Thyroid gland (tissue), 4 donors: Measurements from ENCODE around the gene MAP4. TPM values are rescaled to one million over a fixed set of nuclear protein-coding genes. Genes with fewer than 3 reads are reported as not detected.
A peak's percentile ranks its signal among the peaks of the same experiment; 100 is the strongest.

Experiments used
- DNase-seq, 2 donors: peaks; one replicate each; pipeline ENCODE4 v3.0.0-alpha.2; 2019
- H3K27ac ChIP-seq, 3 donors: fragments of 200-600 bp; sonication (generic); 1 replicate in 2 of 3; 2 replicates in 1 of 3; pipeline ENCODE4 v1.5.1; 2016 to 2019; ENCODE audit warnings: mild to moderate bottlenecking in 1 of 3, moderate library complexity in 1 of 3
- H3K27me3 ChIP-seq: fragments of 200-600 bp; sonication (generic); one replicate; pipeline ENCODE4 v1.5.1; 2019
- H3K36me3 ChIP-seq, 2 donors: fragments of 200-600 bp; sonication (generic); one replicate each; pipeline ENCODE4 v1.5.1; 2016 to 2019
- H3K4me1 ChIP-seq, 2 donors: fragments of 200-600 bp; sonication (generic); one replicate each; pipeline ENCODE4 v1.5.1; 2017 to 2019
- H3K4me3 ChIP-seq, 3 donors: fragments of 200-600 bp; sonication (generic); replicated peaks in 1 of 3; 1 replicate in 2 of 3; 2 replicates in 1 of 3; pipeline ENCODE4 v1.5.1; 2016; ENCODE audit warnings: mild to moderate bottlenecking in 1 of 3
- H3K9me3 ChIP-seq: fragments of 200-600 bp; sonication (generic); one replicate; pipeline ENCODE4 v1.5.1; 2017
- POLR2A ChIP-seq, 2 donors: fragments of 450-650 bp; IDR thresholded peaks; one replicate each; pipeline ENCODE4 v1.6.1; 2017; ENCODE audit warnings: antibody characterized with exemption in 2 of 2, mild to moderate bottlenecking in 2 of 2, moderate library complexity in 1 of 2
- WGBS, 2 donors: methylation state at CpG; one replicate each; pipeline ENCODE4 v1.1.5; 2017; 5-methylcytosine and 5-hydroxymethylcytosine counted together
- intact Hi-C: fragments of 100-400 bp; cut with DNase I; formaldehyde crosslinking; loops from one replicate; pipeline ENCODE4 v1.15.1; 2023
- total RNA-seq, 4 donors: library from RNA; depleted of rRNA; stranded (reverse); fragments of >200 nt; gene quantifications; one replicate each; pipeline ENCODE4 v1.2.3, GENCODE V29; 2016
- TF ChIP-seq, protein P1 (sequence below), 6 experiments: fragments of 200-600 bp in 3 of 6; fragments of 450-650 bp in 3 of 6; sonication (generic) in 3 of 6; IDR thresholded peaks; one replicate each; pipeline ENCODE4 v1.5.1; 2016 to 2019; ENCODE audit warnings: antibody characterized with exemption in 6 of 6, mild to moderate bottlenecking in 2 of 6, inconsistent platforms in 1 of 6, moderate library complexity in 1 of 6

The MAP4 gene
- total RNA-seq, 4 donors from 2014 or later, result 75.5 to 103 (median 88.0) TPM

DNA sequence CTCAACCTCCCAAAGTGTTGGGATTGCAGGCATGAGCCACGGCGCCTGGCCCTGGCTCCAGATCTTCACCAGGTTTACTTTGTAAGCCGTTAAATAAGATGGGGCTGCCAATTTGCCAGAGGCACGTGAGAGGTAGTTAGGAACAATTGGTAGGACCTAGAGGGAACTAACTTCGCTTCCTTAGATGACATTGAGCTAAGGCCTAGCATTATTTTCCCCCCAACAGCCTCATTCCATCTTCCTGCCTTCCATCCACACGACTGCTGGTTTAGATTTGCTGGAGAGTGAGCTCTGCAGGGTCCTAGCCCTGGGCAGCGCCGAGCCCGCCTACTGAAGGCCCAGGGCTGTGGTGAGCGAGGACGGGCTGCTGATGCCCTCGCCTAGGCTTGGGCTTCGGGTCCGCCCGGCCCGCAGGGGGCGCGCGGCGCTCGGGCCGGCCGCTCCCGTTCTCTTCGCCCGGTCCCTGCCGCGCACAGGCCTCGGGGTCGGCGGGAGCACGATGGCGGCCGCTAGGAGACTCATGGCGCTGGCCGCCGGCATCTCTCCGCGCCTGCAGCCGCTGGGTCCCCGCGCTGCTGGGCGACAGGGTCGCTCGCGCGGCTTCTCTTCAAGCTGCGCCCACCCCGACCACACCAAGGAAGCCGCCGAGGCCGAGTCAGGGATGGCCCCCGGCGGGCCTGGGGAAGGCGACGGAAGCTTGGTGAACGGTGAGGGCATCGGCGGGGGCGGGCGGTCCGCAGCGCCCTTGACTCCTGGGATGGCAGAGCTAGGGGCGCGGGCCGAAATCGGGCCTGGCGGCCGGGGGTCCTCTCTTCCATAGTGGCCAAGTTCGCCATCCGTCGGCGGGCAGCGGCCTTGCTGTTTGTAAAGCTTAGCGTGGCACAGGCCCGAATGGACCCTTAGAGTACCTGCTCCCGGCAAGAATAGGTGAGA is 191.4 kb downstream of the MAP4 start:
- WGBS, 2 donors, result 8 to 17% methylated on average over 12 to 25 of the region's 77 CpGs
- intact Hi-C loops, result loop anchor here (5.0 kb wide), 1 partner anchor 327 kb away; no protein-coding TSS in a partner anchor
- DNase-seq, result peak; percentile 76 to 78
- H3K27ac ChIP-seq, result peak overlapping the region; percentile 58 to 87 (median 66)
- peaks cover 13 to 22% of the 10 kb centered on the region in 2 donors for H3K4me1 ChIP-seq
- peak in 1 of 2 donors; percentile 25 for TF ChIP-seq POLR2A (IDR thresholded peaks at IDR 0.05)
- TF ChIP-seq, protein P1, sequence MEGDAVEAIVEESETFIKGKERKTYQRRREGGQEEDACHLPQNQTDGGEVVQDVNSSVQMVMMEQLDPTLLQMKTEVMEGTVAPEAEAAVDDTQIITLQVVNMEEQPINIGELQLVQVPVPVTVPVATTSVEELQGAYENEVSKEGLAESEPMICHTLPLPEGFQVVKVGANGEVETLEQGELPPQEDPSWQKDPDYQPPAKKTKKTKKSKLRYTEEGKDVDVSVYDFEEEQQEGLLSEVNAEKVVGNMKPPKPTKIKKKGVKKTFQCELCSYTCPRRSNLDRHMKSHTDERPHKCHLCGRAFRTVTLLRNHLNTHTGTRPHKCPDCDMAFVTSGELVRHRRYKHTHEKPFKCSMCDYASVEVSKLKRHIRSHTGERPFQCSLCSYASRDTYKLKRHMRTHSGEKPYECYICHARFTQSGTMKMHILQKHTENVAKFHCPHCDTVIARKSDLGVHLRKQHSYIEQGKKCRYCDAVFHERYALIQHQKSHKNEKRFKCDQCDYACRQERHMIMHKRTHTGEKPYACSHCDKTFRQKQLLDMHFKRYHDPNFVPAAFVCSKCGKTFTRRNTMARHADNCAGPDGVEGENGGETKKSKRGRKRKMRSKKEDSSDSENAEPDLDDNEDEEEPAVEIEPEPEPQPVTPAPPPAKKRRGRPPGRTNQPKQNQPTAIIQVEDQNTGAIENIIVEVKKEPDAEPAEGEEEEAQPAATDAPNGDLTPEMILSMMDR (IDR thresholded peaks at IDR 0.05), result peak; percentile 18 to 91 (median 80)
- H3K9me3 ChIP-seq, result no peaks in the 10 kb centered on the region
- H3K4me3 ChIP-seq, result peak overlapping the region; percentile 67 to 84 (median 82)
- H3K36me3 ChIP-seq, result peaks cover 17 to 28% of the 10 kb centered on the region in 2 donors
- H3K27me3 ChIP-seq, result no peaks in the 10 kb centered on the region

DNA sequence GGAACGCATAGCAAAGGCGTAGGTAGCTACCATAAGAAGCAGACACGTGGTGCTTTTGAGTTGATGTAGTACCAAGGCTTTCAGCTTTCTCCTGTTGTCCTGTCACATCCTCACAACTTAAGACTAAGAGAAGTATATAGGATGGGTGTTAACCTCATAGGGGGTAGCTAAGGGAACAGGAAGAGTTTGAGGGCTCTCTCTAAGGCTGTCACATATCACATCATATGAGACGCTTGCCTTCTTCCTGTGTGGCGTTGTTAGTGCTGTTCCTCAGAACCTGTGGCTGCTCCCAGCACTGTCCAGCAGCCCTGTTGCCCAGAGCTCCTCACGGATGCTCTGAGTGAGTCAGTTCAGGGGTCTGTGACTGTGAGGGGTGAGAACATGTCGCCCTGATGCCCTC is 198.6 kb downstream of the MAP4 start:
- no peaks in the 10 kb centered on the region for H3K4me1 ChIP-seq
- intact Hi-C loops, result no loop called here
- DNase-seq, result no peak
- H3K27ac ChIP-seq, result no peak overlapping the region
- H3K36me3 ChIP-seq, result peaks cover 8 to 9% of the 10 kb centered on the region in 2 donors
- no peak for TF ChIP-seq POLR2A (IDR thresholded peaks at IDR 0.05)
- TF ChIP-seq, protein P1 (IDR thresholded peaks at IDR 0.05), result no peak
- H3K27me3 ChIP-seq, result no peaks in the 10 kb centered on the region
- WGBS, 2 donors, result 94 to 96% methylated on average over 7 of the region's 7 CpGs
- H3K9me3 ChIP-seq, result no peaks in the 10 kb centered on the region
- H3K4me3 ChIP-seq, result no peak overlapping the region

DNA sequence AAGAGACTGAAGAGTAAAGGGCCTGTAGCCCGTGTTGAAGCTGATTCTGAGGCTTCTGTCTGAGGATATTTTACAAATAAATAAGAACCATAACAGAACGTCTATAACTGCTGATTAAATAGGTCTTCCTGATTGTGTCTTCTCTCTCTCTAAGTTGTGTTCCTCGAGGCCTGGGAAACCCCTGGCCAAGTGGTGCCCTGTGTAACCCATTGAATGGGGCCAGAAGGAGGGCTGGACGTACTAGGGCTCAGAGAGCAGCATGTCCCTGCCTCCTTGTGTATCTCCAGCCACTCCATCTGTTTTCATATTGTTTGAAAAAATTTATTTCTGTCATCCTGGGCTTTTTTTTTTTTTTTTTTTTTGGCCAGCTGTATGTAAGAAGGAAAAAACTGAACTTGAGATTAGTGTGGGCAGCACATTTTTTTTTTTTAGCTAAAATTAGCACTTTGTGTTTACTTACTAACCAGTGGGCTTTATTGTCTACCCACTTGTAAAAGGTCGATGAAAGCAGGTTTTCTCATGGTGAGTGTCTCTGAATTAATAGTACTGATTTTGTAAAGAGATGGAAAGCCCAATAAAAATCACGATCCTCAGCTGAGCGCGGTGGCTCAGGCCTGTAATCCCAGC is 202.6 kb downstream of the MAP4 start:
- H3K4me1 ChIP-seq, result no peaks in the 10 kb centered on the region
- H3K9me3 ChIP-seq, result no peaks in the 10 kb centered on the region
- DNase-seq, result no peak
- WGBS, 2 donors, result 88 to 90% methylated on average over 8 of the region's 8 CpGs
- intact Hi-C loops, result no loop called here
- peaks cover 25 to 34% of the 10 kb centered on the region in 2 donors for H3K36me3 ChIP-seq
- no peak for TF ChIP-seq POLR2A (IDR thresholded peaks at IDR 0.05)
- TF ChIP-seq, protein P1 (IDR thresholded peaks at IDR 0.05), result no peak
- no peaks in the 10 kb centered on the region for H3K27me3 ChIP-seq
- H3K4me3 ChIP-seq, result no peak overlapping the region
- no peak overlapping the region for H3K27ac ChIP-seq

DNA sequence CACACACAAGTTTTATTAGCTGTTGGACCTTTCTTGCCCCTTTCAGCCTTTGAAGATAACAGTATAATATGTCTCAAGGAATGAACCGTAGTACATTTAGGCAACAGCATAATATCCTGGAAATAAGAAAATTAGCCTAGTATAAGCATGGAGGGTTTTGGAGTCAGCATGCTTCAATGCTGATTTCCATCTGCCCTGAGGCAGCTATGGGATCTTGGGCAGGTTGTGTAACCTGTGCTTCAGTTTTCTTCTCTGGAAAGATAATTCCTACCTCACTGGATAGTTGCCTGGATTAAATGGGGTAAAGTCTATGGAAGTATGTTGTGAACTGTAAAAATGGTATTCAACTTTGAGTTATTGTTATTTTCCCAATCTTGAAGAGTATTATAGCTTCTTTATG is 211.6 kb downstream of the MAP4 start:
- H3K4me3 ChIP-seq, result no peak overlapping the region
- intact Hi-C loops, result no loop called here
- H3K4me1 ChIP-seq, result peaks cover 0 to 11% of the 10 kb centered on the region in 2 donors
- H3K9me3 ChIP-seq, result no peaks in the 10 kb centered on the region
- peaks cover 8 to 21% of the 10 kb centered on the region in 2 donors for H3K36me3 ChIP-seq
- TF ChIP-seq, protein P1 (IDR thresholded peaks at IDR 0.05), result no peak
- no peak for TF ChIP-seq POLR2A (IDR thresholded peaks at IDR 0.05)
- H3K27ac ChIP-seq, result no peak overlapping the region
- H3K27me3 ChIP-seq, result no peaks in the 10 kb centered on the region
- WGBS, 2 donors, result 92 to 100% methylated on average over 1 of the region's 1 CpG
- DNase-seq, result no peak
